CD4-positive, CD25-positive, alpha-beta regulatory T cell (primary cell): ENCODE results near the gene CLEC4G. TPM values are rescaled to one million over a fixed set of nuclear protein-coding genes. Genes with fewer than 3 reads are reported as not detected.

Source experiments
- ATAC-seq, 2 donors: fragments of 150-1000 bp; cut with Tn5 transposase; one replicate each; pipeline ENCODE4 v1.10.0; 2021; ENCODE audit warnings: low read depth in 2 of 2, moderate number of reproducible peaks in 2 of 2, moderate library complexity in 1 of 2
- DNase-seq, 3 donors: peaks; one replicate each; pipeline versions ENCODE4 v3.0.0 to v3.0.0-alpha.2; 2012 to 2022; ENCODE audit warnings: mixed read lengths in 1 of 3
- H3K27ac ChIP-seq: one replicate; pipeline ENCODE4 v1.7.0; 2013; ENCODE audit warnings: mild to moderate bottlenecking, low read length; ENCODE audit not compliant: insufficient read depth, poor library complexity, severe bottlenecking
- H3K27me3 ChIP-seq: one replicate; pipeline ENCODE4 v1.7.0; 2013; ENCODE audit warnings: low read length; ENCODE audit not compliant: control insufficient read depth, insufficient read depth
- H3K36me3 ChIP-seq: one replicate; pipeline ENCODE4 v1.7.0; 2013; ENCODE audit warnings: mild to moderate bottlenecking, low read length, moderate library complexity; ENCODE audit not compliant: control insufficient read depth, insufficient read depth
- H3K4me1 ChIP-seq: 2 replicates; pipeline ENCODE4 v1.7.0; 2013; ENCODE audit warnings: mild to moderate bottlenecking, low read length; ENCODE audit not compliant: insufficient read depth, control insufficient read depth, poor library complexity, severe bottlenecking
- H3K4me3 ChIP-seq: one replicate; pipeline ENCODE4 v1.7.0; 2013; ENCODE audit warnings: low read depth, mild to moderate bottlenecking, low read length, moderate library complexity
- H3K9me3 ChIP-seq, 2 experiments: 1 replicate in 1 of 2; 2 replicates in 1 of 2; pipeline ENCODE4 v1.7.0; 2013; ENCODE audit warnings: low read length in 2 of 2, mild to moderate bottlenecking in 1 of 2, moderate library complexity in 1 of 2; ENCODE audit not compliant: control insufficient read depth in 2 of 2
- H3K27ac Mint-ChIP-seq, 3 donors: one replicate each; pipeline ENCODE4 v1.8.0; 2020 to 2022; ENCODE audit warnings: mild to moderate bottlenecking in 3 of 3, mixed read lengths in 3 of 3, moderate library complexity in 2 of 3
- H3K27me3 Mint-ChIP-seq: one replicate; pipeline ENCODE4 v1.8.0; 2022; ENCODE audit warnings: mild to moderate bottlenecking, mixed read lengths
- H3K36me3 Mint-ChIP-seq: one replicate; pipeline ENCODE4 v1.8.0; 2020; ENCODE audit warnings: mixed read lengths
- H3K4me1 Mint-ChIP-seq, 4 donors: one replicate each; pipeline ENCODE4 v1.8.0; 2020 to 2022; ENCODE audit warnings: mixed read lengths in 4 of 4, mild to moderate bottlenecking in 1 of 4
- H3K4me3 Mint-ChIP-seq, 4 donors: one replicate each; pipeline ENCODE4 v1.8.0; 2020 to 2022; ENCODE audit warnings: mild to moderate bottlenecking in 4 of 4, mixed read lengths in 4 of 4, moderate library complexity in 3 of 4
- H3K9me3 Mint-ChIP-seq, 7 donors: one replicate each; pipeline ENCODE4 v1.8.0; 2020 to 2022; ENCODE audit warnings: mixed read lengths in 7 of 7, mild to moderate bottlenecking in 3 of 7, moderate library complexity in 2 of 7
- polyA plus RNA-seq, 4 donors: library from polyadenylated mRNA; unstranded; fragments of 300-500 nt; fragmentation: Illumina TruSeq; gene quantifications; one replicate each; pipeline ENCODE4 v1.2.3, GENCODE V29; 2021
- total RNA-seq: library from RNA; stranded (reverse); gene quantifications from one replicate; pipeline ENCODE4 v1.2.3, GENCODE V29; 2022

CLEC4G gene
- total and polyA plus RNA-seq, 5 donors from 2014 or later, result not detected

DNA sequence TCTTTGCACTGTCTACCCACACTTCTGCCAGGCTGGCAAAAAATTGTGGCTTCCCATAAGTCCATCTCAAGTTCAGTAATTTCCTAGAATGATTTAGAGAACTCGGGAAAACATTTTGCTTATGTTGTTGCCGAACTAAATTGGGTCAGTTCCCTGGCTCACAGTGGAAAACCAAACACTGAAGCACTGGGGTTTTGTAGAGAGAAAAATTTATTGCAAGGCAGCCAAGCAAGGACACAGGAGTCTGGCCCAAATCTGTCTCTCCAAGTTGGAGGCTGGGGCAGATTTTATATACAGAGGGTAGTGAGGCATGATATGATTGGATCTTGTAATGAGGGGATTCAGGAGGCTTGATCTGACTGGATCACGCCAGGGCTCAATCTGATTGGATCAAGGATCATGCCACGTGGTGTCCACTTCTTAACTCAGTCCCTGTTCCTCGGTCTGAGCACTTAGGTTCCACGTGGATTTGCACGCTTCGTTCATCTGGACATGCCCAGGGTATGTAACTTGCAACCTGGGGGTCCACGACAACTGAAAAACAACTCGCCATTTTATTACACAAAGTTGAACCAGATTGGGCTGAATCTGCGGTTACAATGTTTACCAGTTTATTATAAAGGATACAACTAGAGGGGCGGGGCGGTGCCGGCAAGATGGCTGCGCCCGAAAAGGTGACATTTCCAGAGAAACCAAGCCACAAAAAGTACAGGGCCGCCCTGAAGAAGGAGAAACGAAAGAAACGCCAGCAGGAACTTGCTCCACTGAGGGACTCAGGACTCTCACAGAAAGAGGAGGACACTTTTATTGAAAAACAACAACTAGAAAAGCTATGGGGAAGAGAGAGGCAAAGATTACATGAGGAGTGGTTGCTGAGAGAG is 8.1 kb upstream of the CLEC4G start:
- no peak overlapping the region for H3K27ac ChIP-seq
- H3K4me3 ChIP-seq, result no peak overlapping the region
- H3K36me3 ChIP-seq, result no peaks in the 10 kb centered on the region
- H3K27ac Mint-ChIP-seq, result no peak overlapping the region
- ATAC-seq, result no peak
- no peak for DNase-seq
- H3K9me3 ChIP-seq, result no peaks in the 10 kb centered on the region
- H3K4me1 ChIP-seq, result no peaks in the 10 kb centered on the region
- no peaks in the 10 kb centered on the region for H3K27me3 ChIP-seq
- peaks cover 0 to 6% (median 2%) of the 10 kb centered on the region in 4 donors for H3K4me1 Mint-ChIP-seq
- H3K9me3 Mint-ChIP-seq, result peaks cover 0 to 2% (median 0%) of the 10 kb centered on the region in 7 donors
- peaks cover 20% of the 10 kb centered on the region for H3K27me3 Mint-ChIP-seq
- H3K4me3 Mint-ChIP-seq, result no peak overlapping the region
- H3K36me3 Mint-ChIP-seq, result no peaks in the 10 kb centered on the region

DNA sequence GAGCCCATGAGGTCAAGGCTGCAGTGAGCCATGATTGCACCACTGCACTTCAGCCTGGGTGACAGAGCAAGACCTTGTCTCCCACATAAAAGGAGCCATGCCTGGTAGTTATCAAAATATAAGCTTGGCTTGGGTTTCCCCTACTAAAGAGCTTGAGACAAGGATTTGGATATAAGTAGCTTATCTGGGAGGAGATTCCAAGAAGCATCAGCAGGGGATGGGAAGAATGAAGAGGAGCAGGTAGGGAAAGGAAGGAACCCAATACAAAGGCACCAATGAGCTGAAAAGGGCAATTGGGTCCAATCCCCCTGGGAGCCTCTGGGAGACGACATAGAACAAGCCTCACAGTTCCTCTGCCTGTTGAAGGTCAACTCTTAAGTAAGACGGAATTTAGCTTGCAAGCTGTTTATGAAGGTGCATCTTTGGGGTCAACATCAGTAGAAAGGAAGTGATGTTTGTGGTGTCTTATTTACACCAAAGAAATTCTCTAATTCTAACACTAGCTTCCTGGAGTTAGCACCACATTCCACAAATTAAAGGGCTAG is 7.4 kb upstream of the CLEC4G start:
- no peak overlapping the region for H3K27ac ChIP-seq
- H3K27me3 ChIP-seq, result peaks cover 2% of the 10 kb centered on the region
- H3K4me1 ChIP-seq, result no peaks in the 10 kb centered on the region
- H3K4me3 ChIP-seq, result no peak overlapping the region
- ATAC-seq (no peak), DNase-seq (no peak)
- H3K27me3 Mint-ChIP-seq, result peaks cover 20% of the 10 kb centered on the region
- peaks cover 0 to 6% (median 2%) of the 10 kb centered on the region in 4 donors for H3K4me1 Mint-ChIP-seq
- no peaks in the 10 kb centered on the region for H3K36me3 Mint-ChIP-seq
- H3K36me3 ChIP-seq, result no peaks in the 10 kb centered on the region
- H3K9me3 ChIP-seq, result no peaks in the 10 kb centered on the region
- H3K27ac Mint-ChIP-seq, result peak overlapping the region in 1 of 3 donors; percentile 18
- H3K4me3 Mint-ChIP-seq, result no peak overlapping the region
- peaks cover 0 to 2% (median 0%) of the 10 kb centered on the region in 7 donors for H3K9me3 Mint-ChIP-seq

DNA sequence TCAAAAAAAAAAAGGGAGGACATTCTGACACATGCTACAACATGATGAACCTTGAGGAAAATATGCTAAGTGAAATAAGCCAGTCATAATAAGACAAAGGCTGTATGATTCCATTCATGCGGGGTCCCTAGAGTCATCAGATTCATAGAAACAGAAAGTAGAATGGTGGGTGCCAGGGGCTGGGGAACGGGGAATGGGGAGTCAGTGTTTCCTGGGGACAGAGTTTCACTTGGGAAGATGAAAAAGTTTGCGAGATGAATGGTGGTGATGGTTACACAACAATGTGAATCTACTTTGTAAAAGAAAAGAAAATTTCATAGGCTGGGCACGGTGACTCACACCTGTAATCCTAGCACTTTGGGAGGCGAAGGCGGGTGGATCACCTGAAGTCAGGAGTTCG is 6.1 kb upstream of the CLEC4G start:
- DNase-seq, result no peak
- H3K9me3 Mint-ChIP-seq, result peaks cover 0 to 2% (median 0%) of the 10 kb centered on the region in 7 donors
- no peak overlapping the region for H3K4me3 ChIP-seq
- no peak for ATAC-seq
- no peak overlapping the region for H3K4me3 Mint-ChIP-seq
- H3K36me3 Mint-ChIP-seq, result no peaks in the 10 kb centered on the region
- peaks cover 0 to 6% (median under 1%) of the 10 kb centered on the region in 4 donors for H3K4me1 Mint-ChIP-seq
- H3K27me3 ChIP-seq, result peaks cover 2% of the 10 kb centered on the region
- H3K27ac ChIP-seq, result no peak overlapping the region
- no peaks in the 10 kb centered on the region for H3K36me3 ChIP-seq
- no peak overlapping the region for H3K27ac Mint-ChIP-seq
- peaks cover 26% of the 10 kb centered on the region for H3K27me3 Mint-ChIP-seq
- no peaks in the 10 kb centered on the region for H3K9me3 ChIP-seq
- no peaks in the 10 kb centered on the region for H3K4me1 ChIP-seq

- ATAC-seq, result no peak
- Histone ChIP-seq H3K9me3 (no peaks in the 10 kb centered on the region), H3K4me1 (no peaks in the 10 kb centered on the region), H3K4me3 (no peak overlapping the region), H3K27me3 (peaks cover 2% of the 10 kb centered on the region), H3K36me3 (no peaks in the 10 kb centered on the region), H3K27ac (no peak overlapping the region)
- DNase-seq, result no peak
- H3K36me3 Mint-ChIP-seq, result no peaks in the 10 kb centered on the region
- H3K27me3 Mint-ChIP-seq, result peaks cover 29% of the 10 kb centered on the region
- H3K4me1 Mint-ChIP-seq, result peaks cover 0 to 6% (median under 1%) of the 10 kb centered on the region in 4 donors
- no peak overlapping the region for H3K27ac Mint-ChIP-seq
- H3K9me3 Mint-ChIP-seq, result no peaks in the 10 kb centered on the region
- no peak overlapping the region for H3K4me3 Mint-ChIP-seq
These were observed 5.3 kb upstream of the CLEC4G start for GRCh38 chr19:7737215-7737614.

DNA sequence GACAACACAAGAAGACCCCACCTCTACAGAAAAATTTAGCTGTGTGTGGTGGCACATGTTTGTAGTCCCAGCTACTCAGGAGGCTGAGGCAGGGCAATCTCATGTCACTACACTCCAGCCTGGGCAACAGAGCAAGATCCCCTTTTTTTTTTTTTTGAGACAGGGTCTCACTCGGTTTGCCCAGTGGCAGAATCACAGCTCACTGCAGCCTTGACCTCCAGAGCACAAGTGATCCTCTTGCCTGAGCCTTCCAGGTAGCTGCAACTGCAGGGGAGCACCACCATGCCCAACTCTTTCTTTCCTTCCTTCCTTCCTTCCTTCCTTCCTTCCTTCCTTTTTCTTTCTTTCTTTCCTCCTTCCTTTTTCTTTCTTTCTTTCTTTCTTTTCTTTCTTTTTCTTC is 4.2 kb upstream of the CLEC4G start:
- H3K27ac Mint-ChIP-seq, result no peak overlapping the region
- DNase-seq, result no peak
- H3K4me3 Mint-ChIP-seq, result peak overlapping the region in 1 of 4 donors; percentile 17

DNA sequence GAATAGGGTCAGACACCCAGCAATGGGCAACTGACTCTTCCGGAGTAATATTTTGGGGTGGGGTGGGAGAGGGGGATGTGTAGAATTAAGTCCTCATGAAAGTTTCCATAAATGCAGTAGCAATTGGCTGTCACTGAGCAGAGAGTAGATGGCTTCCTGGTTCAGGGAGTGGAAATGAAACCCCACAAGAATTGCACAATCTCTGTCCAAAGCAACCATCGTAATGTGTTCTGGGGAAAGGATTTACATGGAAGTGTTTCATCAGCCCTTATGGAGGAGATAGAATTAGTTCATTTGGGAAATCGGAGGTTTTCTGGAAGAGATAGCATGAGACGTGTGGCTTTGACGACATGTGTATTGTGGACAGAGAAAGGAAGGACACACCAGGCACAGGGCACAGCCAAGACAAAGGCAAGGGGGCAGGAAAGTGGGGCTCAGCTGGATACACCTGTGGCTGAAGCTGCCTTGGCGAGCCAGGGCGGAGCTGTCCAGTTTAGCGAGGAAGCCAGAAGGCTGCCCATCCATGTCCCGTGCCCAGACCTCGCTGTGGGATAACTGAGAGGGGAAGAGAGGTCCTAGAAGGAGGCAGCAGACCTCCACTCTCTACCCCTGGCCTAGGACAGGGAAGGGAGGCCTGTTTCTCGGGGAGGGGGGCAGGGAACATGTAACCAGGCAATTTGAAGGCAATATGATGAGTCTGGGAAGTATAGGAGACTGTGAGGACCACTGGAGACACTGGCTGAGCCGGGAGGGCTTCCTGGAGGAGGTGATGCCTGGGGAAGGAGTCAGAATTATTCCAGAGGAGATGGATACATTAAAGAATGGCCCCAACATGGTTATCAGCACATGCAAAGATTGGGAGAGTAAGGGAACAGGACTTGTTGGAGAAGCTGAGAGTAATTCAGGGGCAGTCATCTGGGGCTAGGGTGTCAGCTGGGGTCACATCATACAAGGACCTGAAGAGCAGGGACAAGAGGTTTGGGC is 2.6 kb upstream of the CLEC4G start:
- H3K27ac Mint-ChIP-seq, result peak overlapping the region in 1 of 3 donors; percentile 25
- no peak overlapping the region for H3K27ac ChIP-seq
- no peaks in the 10 kb centered on the region for H3K36me3 Mint-ChIP-seq
- H3K36me3 ChIP-seq, result no peaks in the 10 kb centered on the region
- ATAC-seq (no peak), DNase-seq (no peak)
- no peak overlapping the region for H3K4me3 Mint-ChIP-seq
- H3K27me3 Mint-ChIP-seq, result peaks cover 49% of the 10 kb centered on the region
- H3K27me3 ChIP-seq, result peaks cover 2% of the 10 kb centered on the region
- H3K4me1 Mint-ChIP-seq, result peaks cover 0 to 10% (median 0%) of the 10 kb centered on the region in 4 donors
- H3K4me3 ChIP-seq, result no peak overlapping the region
- H3K9me3 Mint-ChIP-seq, result peaks cover 0 to 1% (median 0%) of the 10 kb centered on the region in 7 donors
- H3K9me3 ChIP-seq, result no peaks in the 10 kb centered on the region
- peaks cover 9% of the 10 kb centered on the region for H3K4me1 ChIP-seq

More for the DNA sequence above, 4.2 kb upstream of the CLEC4G start:
- ATAC-seq, result no peak
- no peaks in the 10 kb centered on the region for H3K36me3 ChIP-seq
- Mint-ChIP-seq H3K27me3 (peaks cover 36% of the 10 kb centered on the region), H3K9me3 (no peaks in the 10 kb centered on the region), H3K4me1 (peaks cover 0 to 6% (median 3%) of the 10 kb centered on the region in 4 donors), H3K36me3 (no peaks in the 10 kb centered on the region)
- H3K4me3 ChIP-seq, result no peak overlapping the region
- no peaks in the 10 kb centered on the region for H3K4me1 ChIP-seq
- H3K27ac ChIP-seq, result no peak overlapping the region
- H3K9me3 ChIP-seq, result no peaks in the 10 kb centered on the region
- H3K27me3 ChIP-seq, result peaks cover 2% of the 10 kb centered on the region

DNA sequence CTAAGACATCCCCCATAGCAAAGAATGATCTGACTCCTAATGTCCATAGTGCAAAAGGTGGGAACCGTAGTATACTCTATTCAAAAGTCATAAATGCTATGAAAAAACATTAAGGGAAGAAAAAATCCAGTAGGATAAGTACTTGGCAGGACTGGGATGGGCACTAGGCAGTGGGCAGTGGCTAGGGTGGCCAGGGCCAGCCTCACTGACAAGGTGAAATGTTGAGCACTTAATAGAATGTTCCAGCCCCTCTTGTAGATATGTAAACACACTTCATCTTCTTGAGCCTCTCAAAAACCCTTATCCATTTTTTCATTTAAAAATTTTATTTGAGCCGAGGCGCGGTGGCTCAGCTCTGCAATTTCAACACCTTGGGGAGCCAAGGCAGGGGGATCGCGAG is 1.5 kb upstream of the CLEC4G start:
- Histone ChIP-seq H3K36me3 (no peaks in the 10 kb centered on the region), H3K4me1 (peaks cover 9% of the 10 kb centered on the region), H3K27me3 (peaks cover 9% of the 10 kb centered on the region), H3K27ac (no peak overlapping the region), H3K4me3 (no peak overlapping the region), H3K9me3 (no peaks in the 10 kb centered on the region)
- ATAC-seq (no peak), DNase-seq (no peak)
- no peaks in the 10 kb centered on the region for H3K36me3 Mint-ChIP-seq
- H3K9me3 Mint-ChIP-seq, result peaks cover 0 to 1% (median 0%) of the 10 kb centered on the region in 7 donors
- H3K4me1 Mint-ChIP-seq, result peaks cover 0 to 18% (median 2%) of the 10 kb centered on the region in 4 donors
- H3K27ac Mint-ChIP-seq, result no peak overlapping the region
- peaks cover 56% of the 10 kb centered on the region for H3K27me3 Mint-ChIP-seq
- H3K4me3 Mint-ChIP-seq, result no peak overlapping the region
